Measurements from ENCODE around the gene KIF3A.

The KIF3A gene

DNA sequence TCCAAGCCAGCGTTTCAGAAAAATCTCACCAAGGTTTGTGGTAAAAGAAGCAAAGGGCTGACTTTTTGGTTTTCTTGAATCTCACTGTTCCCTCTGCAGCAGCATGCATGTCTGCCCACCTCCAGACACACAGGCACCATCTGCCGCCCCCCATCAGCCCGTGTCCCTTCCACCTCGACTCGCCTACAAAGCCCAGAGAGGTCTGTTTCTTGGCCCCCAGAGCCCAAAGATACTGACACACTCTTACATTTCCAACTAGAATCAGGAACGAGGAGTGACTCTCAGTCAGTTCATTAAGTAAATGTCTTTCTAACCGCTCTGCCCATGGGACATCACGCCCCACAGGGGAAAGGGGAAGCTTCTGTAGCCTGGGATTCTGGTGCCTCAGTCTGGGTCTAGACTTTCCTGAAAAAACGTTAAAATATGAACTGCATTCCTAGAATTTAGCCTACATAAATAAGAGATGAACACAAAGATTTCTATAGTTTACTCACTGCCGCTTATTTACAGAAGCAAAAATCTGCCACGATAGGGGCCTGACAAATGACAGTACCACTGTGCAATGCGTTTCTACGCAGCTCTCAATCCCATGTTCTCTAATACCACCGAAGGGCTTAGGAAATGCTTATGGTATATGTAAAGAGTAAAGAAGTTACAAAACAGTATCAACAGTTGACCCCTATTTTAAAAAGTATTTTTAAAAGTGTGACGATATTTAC lies 59.5 kb downstream of the KIF3A start:
- no peak for DNase-seq (ENCODE audit: low spot score)

DNA sequence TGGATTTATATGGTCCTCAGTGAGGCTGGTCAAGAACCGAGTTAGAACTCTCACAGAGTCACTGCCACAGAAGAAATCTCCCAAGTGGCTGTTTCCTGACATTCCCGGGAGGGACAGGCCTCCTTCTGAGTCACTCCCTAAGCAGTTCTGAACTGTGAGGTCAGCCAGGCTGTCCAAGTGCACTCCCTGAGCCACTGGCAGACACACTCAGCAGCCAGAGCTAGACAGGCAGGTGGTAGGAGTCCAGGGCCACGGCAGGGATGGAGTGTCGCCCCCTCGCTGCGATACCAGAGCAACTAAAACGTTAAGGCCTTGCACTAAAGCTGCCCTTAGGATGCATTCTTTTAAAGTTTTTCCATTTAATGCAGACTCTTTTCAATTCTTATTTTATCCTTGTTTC lies 60.2 kb downstream of the KIF3A start:
- no peak for DNase-seq (ENCODE audit: low spot score)

DNA sequence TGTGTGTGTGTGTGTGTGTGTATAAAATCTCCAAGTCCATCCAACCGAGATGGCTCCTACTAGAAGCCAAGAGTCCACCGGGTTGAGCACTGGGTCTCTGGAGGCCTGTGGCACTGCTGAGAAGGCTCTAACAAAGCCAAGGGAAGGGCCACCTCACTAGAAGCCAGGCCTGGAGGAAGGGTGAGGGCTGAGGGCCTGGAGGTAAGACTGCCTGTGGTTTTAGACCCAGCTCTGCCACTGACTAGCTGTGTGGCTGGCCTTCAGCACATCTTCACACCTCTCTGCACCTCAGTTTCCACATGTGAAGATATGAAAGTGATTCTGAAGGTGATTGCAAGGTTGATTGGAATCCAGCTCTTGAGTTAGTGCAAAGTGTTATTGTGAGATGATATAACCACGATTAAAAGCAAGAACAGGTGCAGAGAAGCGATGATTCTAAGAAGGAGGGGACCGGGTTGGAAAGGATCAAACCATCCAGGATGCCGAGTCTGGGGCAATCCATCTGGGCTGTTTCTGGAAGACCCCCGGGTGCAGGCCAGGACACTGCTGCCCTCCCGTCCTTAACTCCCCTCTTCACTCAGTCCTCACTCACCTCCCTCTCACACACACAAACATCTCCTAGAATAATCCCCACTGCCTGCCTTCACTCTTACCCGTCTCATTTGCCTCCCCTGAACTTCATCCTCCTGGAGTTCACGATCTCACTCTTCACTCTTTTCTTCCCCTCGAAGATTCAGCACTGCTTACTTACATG lies 61.2 kb downstream of the KIF3A start:
- DNase-seq (ENCODE audit: low spot score), result no peak

DNA sequence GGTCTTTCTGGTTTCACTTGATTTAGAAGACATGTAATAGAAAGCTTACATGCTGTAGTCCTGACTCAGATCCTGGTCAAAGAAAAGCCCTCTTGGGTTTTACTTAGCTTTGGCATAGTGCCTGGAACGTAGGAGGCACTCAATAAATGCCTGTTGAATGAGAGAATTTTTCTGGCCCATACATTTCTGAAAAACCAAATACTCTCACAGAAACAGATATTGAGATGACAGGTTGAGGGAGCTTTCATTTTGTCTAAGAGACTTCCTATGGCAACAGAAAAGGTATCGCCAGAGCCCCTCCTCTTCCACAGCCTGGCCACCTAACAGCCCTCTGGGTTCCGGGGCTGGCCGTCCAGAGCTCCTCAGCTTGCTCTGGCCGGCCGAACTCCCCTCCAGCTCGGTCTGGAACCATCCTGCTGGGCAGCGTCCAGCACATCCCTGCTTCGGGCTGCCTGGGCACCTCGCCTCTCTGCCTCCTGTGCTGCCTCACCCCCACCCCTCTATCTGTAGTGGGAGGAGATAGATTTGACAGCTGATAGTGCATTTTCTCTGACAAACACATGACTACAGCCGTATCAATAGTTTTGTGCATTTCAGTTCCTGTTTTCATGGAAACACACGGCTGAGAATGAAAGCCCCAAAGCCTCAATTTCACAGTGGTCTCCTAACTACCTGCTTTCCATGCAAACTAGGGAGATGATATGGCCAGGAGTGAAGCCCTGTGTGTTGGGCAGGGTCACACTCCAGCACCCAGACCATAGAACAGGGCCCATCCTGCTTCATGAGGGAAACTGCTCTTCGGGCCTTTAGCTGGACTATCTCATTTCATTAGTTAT lies 62.5 kb downstream of the KIF3A start:
- DNase-seq (ENCODE audit: low spot score), result no peak

DNA sequence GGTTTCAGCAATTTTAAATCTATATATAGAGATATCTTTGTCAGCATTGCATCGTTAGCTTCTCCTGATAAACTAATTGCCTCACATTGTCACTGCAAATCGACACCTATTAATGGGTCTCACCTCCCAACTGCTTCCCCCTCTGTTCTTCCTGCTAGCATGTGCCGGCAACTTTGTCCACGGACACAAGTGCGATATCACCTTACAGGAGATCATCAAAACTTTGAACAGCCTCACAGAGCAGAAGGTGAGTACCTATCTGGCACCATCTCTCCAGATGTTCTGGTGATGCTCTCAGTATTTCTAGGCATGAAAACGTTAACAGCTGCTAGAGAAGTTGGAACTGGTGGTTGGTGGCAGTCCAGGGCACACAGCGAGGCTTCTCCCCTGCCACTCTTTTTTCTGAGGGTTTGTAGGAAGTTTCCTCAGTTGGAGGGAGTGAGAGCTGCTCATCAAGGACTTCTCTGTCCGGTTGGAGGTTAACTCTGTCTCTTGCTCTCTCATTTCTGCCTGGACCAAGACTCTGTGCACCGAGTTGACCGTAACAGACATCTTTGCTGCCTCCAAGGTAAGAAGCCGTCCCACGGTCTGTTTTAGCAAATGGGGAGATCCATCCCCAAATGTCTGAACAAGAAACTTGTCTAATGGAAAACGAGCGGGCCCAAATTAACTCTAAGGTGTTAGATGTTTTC lies 63.3 kb downstream of the KIF3A start, which contains the start of gene IL4:
Gene IL4 (plus strand): TSS at position 51 of the 692 bp plus-strand sequence. CDS start 62 bp downstream, at position 113.
- no peak for DNase-seq (ENCODE audit: low spot score)

DNA sequence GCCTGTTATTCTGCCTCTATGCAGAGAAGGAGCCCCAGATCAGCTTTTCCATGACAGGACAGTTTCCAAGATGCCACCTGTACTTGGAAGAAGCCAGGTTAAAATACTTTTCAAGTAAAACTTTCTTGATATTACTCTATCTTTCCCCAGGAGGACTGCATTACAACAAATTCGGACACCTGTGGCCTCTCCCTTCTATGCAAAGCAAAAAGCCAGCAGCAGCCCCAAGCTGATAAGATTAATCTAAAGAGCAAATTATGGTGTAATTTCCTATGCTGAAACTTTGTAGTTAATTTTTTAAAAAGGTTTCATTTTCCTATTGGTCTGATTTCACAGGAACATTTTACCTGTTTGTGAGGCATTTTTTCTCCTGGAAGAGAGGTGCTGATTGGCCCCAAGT lies 63.9 kb downstream of the KIF3A start:
- DNase-seq (ENCODE audit: low spot score), result no peak

DNA sequence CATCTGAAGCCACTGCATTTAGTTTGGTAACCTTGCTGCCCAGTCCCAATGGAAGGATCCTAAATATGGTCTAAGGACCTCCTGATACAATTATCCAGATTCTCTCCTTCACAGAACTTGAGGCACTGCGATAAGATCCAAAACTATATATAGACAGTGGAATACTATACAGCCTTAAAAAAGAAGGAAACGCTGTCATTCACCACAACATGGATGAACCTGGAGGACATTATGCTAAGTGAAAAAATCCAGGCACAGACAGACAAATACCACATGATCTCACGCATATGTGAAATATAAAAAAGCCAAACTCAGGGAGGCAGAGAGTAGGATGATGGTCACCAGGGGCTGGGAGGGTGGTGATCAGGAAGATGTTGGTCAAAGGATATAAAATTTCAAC lies 66.3 kb downstream of the KIF3A start:
- DNase-seq (ENCODE audit: low spot score), result no peak

DNA sequence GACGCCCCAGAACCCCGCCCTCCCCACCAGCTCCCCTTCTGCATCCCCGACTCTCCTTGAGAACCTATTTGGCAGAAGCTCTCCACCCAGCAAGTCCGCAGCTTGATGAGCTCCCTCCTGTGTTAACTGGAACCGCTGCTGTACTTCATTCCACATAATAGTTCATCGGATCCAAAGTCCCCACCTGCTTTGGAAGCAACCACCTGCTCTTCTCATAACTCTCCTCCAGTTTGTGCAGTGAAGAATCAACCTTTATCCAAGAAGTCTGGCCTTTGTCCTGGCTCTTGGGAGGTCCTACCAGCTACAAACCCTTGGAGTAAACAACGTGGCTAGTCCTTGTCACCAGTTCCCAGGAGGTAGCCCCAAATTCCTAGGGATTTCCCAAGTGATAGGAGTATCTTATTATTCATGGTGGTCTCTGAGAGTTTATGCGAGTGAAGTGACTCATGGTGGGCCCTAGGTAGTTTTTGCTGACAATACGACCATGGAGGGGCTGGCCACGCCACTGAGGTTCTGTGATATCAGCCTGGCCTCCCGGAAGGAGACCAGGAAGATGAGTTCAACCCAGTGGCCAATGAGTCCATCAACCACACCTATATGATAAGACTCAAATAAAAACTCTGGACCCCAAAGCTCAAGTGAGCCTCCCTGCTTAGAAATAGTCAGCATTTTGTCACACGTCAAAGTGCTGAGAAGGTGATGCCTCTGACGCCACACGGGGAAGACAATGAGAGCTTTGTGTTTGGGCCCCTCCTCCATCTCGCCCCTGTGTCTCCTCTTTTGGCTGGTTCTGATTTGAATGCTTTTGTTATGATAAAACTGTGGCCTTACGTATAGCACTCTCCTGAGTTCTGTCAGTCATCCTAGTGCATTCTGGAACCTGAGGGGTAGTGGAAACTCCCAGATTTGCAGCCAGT lies 67.1 kb downstream of the KIF3A start:
- no peak for DNase-seq (ENCODE audit: low spot score)

DNA sequence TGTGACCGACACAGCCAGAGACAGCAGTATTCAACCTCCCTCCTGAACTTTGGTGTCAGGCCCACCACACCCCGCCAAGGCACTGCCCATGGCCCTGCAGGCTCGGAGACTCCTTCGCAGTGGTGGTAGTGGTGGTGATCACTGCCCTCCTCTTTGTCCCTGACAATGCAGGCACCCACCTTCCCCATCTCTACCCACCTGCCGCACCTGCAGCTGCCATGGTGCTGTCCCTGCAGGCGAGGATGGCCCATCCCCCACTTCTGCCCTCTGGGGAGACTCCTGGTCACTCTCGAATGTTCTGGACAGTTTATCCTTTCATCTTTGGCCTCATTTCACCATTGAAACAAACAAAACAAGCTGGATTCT lies 67.9 kb downstream of the KIF3A start:
- no peak for DNase-seq (ENCODE audit: low spot score)

DNA sequence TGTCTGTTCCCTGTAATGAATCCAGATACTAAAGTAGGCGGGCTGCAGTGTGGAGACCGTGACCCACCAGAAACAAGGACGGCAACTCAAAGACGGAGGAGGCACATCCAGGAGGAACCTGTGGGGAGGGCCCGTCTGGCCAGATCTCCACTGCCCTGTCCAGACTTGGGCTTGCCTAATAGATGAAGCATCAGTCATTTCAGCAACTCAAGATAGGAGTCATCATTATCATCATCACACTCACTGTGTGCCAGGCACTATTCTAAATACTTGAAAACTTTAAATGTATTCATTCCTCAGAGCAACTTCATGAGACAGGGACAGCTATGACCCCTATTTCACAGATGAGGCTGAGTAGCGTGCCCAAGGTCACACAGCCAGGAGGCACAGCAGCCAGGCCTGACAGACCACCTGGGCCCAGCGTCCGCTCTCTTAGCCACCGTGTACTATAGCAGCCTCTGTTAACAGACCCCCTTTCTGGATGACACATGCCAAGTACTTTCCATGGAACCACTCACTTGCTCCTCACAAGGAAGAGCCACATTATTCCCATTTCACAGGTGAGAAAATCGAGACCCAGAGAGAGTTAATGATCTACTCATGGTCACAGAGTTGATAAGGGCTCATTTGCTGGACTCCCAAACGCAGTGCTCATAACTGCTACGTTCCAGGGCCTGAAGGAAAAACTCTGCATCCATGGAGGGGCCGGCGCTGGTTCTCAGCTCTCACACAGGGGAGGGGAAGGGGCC lies 68.5 kb downstream of the KIF3A start:
- DNase-seq (ENCODE audit: low spot score), result no peak

DNA sequence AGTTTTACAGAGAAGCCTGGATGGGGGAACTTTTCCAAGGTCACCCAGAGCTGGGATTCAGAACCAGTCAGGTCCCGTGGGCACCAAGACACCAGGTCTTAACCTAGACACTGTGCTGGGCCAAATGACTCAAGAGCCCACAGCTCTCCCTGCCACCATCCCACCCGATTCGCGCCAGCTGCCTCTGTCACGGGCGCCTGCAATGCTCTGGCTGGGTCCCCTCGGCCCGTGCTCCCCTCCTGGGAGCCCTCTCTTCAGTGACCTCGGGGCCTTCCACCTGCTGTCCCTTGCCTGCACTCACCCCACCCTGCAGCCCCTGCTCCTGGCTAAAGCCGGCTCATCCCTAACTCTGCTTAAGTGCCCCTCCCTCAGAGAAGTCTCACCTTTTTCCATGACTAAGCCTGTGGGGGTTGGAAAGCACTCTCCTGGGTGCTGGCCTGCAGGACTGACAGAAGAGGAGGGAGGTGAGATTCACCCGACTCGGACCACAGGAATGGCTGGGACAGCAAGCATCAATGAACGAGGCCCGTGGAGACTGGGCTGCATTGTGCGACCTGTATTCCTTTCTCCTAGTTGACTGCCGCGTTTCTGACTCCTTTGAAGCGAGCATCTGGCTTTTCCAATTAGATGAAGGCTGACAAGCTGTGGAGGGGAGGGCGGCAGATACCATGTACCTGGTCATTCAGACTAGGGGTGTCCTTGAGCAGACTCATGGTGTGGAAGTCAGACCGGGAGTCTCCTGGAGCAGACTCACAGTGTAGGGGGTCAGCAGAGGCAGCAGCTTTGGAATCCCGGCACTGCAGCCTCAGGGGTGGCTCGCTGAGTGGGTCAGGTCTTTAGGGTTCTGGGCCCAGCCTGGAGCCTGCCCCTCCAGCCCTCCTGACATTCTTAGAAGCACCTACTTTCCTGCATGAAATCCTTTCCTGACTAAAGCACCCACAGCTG lies 69.3 kb downstream of the KIF3A start:
- no peak for DNase-seq (ENCODE audit: low spot score)

DNA sequence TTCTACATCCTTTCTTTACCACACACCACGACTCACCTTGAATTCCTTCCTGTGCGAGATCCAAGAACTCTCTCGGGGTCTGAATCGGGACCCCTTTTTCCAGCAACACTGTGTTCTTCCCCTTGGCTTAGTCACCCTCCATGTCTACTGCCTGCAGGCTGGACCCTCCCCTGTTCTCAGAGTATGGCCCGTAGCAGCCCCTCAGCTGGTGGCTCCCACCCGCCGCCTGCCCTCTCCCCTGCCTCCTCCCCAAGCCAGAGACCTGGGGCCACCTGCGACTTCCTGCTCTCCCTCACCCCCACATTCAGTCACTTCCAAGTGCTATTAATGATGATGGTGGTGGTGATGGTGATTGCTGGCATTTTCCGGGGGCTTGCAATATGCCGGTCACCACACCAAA lies 70.0 kb downstream of the KIF3A start:
- no peak for DNase-seq (ENCODE audit: low spot score)

DNA sequence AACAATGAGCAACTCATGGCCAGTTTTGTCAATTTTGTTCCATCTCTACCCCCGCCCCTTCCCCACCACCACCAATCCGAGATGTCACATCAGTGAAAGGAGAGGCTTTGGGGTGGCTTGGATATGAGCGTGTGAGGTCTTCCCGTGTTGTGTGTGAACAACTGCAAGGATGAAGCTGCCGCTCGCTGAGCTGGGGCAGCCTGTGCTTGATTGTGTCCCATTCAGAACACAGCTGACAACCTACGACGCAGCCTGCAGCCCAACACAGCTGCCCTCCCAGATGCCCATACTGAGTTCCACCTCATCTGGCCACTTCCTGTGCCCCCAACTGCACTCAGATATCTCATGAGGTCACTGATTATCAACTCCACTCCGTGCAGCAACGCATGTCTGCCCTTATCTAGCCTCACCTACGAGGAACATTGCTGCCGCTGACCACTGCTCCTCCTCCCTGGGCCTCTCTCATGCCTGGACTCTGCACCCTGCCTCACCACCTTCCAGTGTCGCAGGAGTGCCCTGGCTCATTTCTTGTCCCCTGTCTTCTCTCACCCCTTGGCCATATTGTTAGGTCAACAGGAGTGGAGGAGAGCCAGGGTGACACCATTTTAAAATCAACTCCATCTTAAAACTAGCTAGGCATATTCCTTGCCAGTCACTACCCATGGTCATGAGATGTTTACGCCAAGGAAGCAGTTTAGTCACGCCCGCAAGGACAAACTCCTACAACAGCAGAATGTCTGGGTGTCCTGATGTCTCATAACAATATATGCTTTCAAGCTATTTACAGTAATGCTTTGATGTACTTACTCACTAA lies 70.8 kb downstream of the KIF3A start:
- DNase-seq (ENCODE audit: low spot score), result no peak

DNA sequence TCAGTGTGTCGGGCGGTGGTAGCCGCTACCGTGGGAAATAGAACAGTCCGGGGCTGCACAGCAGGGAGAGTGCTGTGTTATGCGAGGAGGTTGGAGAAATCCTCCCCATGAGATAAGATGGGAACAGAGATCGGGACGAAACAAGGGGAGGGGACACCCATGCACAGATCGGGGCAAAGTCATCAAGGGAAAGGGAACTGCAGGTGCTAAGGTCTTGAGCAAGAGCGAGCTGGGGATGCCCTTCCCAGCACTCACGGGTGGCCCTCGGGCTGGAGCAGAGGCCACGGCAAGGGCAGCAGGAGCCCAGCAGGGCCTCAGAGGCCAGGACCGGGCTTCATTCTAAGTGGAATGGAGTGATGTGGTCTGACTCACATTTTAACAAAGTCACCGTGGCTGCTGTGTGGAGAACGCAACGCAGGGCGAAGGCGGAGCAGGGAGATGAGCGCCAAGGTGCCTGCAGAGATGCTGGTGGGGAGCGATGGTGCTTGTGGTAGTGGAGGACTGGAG lies 71.7 kb downstream of the KIF3A start:
- no peak for DNase-seq (ENCODE audit: low spot score)

DNA sequence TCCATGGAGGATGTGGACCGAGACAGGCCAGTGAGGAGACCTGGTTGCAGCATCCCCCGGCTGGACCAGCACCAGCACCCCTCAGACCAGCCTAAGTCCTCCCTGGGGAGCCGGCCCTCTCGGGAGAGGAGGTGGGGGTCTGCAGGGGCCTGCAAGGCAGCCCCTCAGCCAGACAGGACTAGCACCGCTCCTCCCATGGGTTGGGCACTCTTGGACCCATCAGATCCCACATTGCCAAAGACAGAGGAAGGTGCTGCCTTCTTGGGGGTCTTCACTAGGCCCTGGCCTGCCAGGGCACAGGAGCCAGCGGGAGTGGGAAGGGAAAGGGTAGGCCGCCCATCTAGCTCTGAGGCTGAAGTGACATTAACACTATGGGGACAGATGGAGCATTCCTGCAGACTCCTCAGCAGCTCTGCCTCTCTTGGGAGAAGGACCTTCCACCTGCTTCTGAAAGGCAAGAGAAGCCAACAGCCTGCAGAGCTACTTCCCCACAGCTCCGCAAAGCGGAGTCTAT lies 72.6 kb downstream of the KIF3A start:
- DNase-seq (ENCODE audit: low spot score), result no peak

DNA sequence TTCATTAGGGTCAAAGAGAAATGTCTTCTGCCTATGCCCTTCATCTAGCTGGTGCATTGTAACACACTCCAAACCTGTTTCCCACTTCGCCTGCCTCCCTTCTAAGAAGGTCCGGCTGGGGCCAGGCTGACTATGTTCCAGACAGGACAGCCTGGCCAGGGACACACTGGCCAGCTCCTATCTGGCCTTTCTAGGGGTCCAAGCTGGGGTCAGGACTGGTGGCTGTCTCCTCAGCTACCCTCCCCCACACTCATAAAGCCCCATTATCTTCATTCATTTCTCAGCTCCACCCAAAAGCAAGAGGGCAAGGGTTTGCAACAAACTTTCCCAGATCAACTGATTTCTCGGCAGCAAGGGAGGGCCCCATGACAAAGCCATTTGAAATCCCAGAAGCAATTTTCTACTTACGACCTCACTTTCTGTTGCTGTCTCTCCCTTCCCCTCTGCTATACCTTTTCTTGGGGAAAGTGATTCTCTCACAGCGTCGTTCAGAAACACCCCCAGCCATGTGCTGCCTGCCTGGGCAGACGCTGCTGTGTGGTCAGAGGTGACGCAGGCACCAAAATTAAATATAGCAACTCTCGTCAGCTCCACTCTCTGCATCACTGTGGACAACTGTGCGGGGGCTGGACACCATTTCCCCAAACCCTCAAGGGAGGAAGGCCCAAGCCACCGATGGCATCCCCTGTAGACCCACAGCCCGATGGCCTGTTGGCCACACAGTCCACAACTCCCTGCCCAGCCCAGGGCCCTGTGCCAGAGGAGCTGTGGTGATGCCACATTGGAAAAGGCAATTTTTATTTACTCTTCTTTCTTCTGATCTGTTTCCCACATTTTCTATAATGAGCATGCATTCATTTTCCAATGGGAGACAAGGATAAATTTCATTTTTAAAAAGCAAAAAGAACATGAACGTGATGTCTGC lies 73.3 kb downstream of the KIF3A start:
- no peak for DNase-seq (ENCODE audit: low spot score)
